Activated T-cell treated with anti-CD3 and anti-CD28 coated beads, Interleukin-2, amount 50 U/mL, for 24 hours (primary cell): Measurements from ENCODE around the gene RNGTT.
"Not testable (repeated sequence)": the region's sequence is repeated elsewhere in the genome, so short reads cannot be mapped to it uniquely, and the experiment has no call there.

Experiments
- DNase-seq: peaks from one replicate; pipeline ENCODE4 v3.0.0-alpha.2; 2020
- H3K27ac Mint-ChIP-seq: 2 replicates; pipeline ENCODE4 v1.8.0; 2020; ENCODE audit warnings: mild to moderate bottlenecking, mixed read lengths
- H3K27me3 Mint-ChIP-seq: 2 replicates; pipeline ENCODE4 v1.8.0; 2020; ENCODE audit warnings: mixed read lengths
- H3K36me3 Mint-ChIP-seq: 2 replicates; pipeline ENCODE4 v1.8.0; 2020; ENCODE audit warnings: low read depth, mixed read lengths
- H3K4me1 Mint-ChIP-seq: 2 replicates; pipeline ENCODE4 v1.8.0; 2020; ENCODE audit warnings: low read depth, mixed read lengths
- H3K4me3 Mint-ChIP-seq: 2 replicates; pipeline ENCODE4 v1.8.0; 2020; ENCODE audit warnings: mild to moderate bottlenecking, moderate library complexity, mixed read lengths
- H3K9me3 Mint-ChIP-seq: 2 replicates; pipeline ENCODE4 v1.8.0; 2020; ENCODE audit warnings: mixed read lengths

The RNGTT gene

DNA sequence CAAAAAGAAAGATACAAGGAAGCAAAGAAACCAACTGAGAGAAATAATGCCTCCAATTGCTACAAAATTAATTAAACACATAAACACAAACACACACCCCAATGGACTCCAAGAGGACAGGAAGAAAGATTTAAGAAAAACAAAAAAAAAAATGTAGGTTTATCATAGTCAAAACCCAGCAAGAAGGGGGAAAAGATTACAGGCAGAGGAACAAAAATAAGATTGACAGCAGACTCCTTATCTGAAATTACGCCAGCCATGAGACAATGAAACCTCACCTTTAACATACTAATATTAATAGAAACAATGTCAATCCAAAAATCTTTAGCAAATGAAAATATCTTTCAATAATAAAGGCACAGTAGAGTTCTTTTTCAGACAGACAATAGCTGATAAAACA is 155.8 kb downstream of the RNGTT start:
- no peak for DNase-seq
- Mint-ChIP-seq H3K9me3 (peaks cover 14% of the 10 kb centered on the region), H3K27ac (no peak overlapping the region), H3K27me3 (no peaks in the 10 kb centered on the region), H3K4me3 (no peak overlapping the region), H3K4me1 (peaks cover 12% of the 10 kb centered on the region), H3K36me3 (peaks cover 61% of the 10 kb centered on the region)

DNA sequence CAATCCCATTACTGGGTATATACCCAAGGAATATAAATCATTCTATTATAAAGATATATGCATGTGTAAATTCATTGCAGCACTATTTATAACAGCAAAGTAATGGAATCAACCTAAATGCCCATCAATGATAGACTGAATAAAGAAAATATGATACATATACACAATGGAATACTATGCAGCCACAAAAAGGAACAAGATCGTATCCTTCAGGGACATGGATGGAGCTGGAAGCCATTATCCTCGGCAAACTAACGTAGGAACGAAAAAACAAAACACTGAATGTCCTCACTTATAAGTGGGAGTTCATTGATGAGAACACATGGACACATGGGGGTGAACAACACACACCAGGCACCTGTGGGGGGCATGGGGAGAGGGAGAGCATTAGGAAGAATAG is 156.7 kb downstream of the RNGTT start:
- no peak overlapping the region for H3K4me3 Mint-ChIP-seq
- peaks cover 70% of the 10 kb centered on the region for H3K36me3 Mint-ChIP-seq
- no peak overlapping the region for H3K27ac Mint-ChIP-seq
- no peaks in the 10 kb centered on the region for H3K27me3 Mint-ChIP-seq
- H3K4me1 Mint-ChIP-seq: peaks cover 14% of the 10 kb centered on the region
- DNase-seq: no peak
- H3K9me3 Mint-ChIP-seq: peaks cover 14% of the 10 kb centered on the region

- Mint-ChIP-seq H3K4me1 (peaks cover 14% of the 10 kb centered on the region), H3K27me3 (no peaks in the 10 kb centered on the region), H3K36me3 (peaks cover 78% of the 10 kb centered on the region), H3K4me3 (no peak overlapping the region), H3K27ac (no peak overlapping the region), H3K9me3 (peaks cover 14% of the 10 kb centered on the region)
- DNase-seq: no peak
Measured at GRCh38 chr6:88804701-88805100, 158.7 kb downstream of the RNGTT start.

DNA sequence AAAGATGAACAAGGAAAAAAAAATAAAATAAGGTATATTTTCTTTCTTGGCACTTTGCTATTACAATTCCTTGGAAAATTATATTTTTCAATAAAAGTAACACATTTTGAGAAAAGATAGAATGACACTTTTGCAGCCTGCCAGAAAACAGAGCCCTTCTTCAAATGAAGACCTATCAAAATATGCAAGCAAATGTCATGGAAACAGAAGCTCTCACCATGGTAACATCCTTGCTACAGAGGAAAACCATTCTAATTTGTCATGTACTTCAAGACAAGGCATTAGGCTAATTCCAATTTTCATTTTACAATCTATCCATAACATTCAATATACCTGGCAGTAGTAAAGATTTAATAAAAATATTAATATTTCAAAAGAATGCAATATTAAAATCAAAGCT is 177.9 kb downstream of the RNGTT start:
- Mint-ChIP-seq H3K27ac (no peak overlapping the region), H3K27me3 (no peaks in the 10 kb centered on the region), H3K4me1 (peaks cover 3% of the 10 kb centered on the region), H3K36me3 (peaks cover 12% of the 10 kb centered on the region), H3K9me3 (no peaks in the 10 kb centered on the region), H3K4me3 (no peak overlapping the region)
- DNase-seq: no peak

- Mint-ChIP-seq H3K4me1 (peaks cover 14% of the 10 kb centered on the region), H3K27ac (no peak overlapping the region), H3K36me3 (peaks cover 24% of the 10 kb centered on the region), H3K9me3 (peaks cover 3% of the 10 kb centered on the region), H3K4me3 (no peak overlapping the region), H3K27me3 (no peaks in the 10 kb centered on the region)
- no peak for DNase-seq
Measured at GRCh38 chr6:88780714-88781389, 182.6 kb downstream of the RNGTT start.

GRCh38 chr6:88775866-88776571 is 187.4 kb downstream of the RNGTT start:
- peak overlapping the region; percentile 38 for H3K27ac Mint-ChIP-seq
- DNase-seq: no peak
- H3K4me1 Mint-ChIP-seq: peaks cover 21% of the 10 kb centered on the region
- H3K4me3 Mint-ChIP-seq: no peak overlapping the region
- peaks cover 36% of the 10 kb centered on the region for H3K36me3 Mint-ChIP-seq
- peaks cover 5% of the 10 kb centered on the region for H3K9me3 Mint-ChIP-seq
- H3K27me3 Mint-ChIP-seq: no peaks in the 10 kb centered on the region

DNA sequence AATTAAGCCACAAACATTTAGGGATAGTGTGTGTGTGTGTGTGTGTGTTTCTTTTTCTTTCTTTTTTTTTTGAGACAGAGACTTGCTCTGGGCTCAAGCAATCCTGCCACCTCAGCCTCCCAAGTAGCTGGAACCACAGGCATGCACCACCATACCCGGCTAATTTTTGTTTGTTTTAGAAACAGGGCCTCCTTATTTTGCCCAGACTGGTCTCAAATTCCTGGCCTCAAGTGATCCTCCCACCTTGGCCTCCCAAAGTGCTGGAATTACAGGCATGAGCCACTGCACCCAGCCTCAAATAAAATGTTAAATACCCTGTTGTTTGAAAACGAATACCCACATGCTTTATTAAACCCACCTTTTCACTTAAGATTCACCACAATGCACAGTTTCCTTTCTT is 195.3 kb downstream of the RNGTT start:
- not testable (repeated sequence) for H3K27me3 Mint-ChIP-seq, H3K4me3 Mint-ChIP-seq, H3K4me1 Mint-ChIP-seq, H3K9me3 Mint-ChIP-seq, H3K27ac Mint-ChIP-seq, DNase-seq
- peaks cover 40% of the 10 kb centered on the region for H3K36me3 Mint-ChIP-seq

DNA sequence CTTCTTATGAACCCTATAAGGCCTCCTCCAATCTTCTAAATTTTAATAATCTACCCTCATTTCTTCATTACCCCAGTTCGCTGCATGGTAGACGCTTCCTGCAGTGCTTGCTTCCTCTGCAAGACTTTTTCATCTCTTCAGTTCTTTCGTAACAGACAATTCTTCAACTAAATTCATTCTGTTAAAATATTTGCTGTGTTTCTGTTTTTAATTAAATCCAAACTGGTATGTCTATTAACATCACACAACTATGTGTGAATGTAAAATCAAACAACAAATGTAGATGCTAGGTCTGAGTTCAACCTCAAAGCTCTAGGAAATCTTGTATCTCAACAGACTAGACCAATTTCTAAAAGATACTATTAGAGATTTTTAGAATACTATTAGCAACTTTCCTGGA is 199.3 kb downstream of the RNGTT start:
- Mint-ChIP-seq H3K27ac (no peak overlapping the region), H3K9me3 (no peaks in the 10 kb centered on the region), H3K27me3 (no peaks in the 10 kb centered on the region), H3K4me3 (no peak overlapping the region), H3K4me1 (peaks cover 14% of the 10 kb centered on the region), H3K36me3 (peaks cover 33% of the 10 kb centered on the region)
- no peak for DNase-seq

GRCh38 chr6:88763160-88763559 is 200.3 kb downstream of the RNGTT start:
- H3K4me1 Mint-ChIP-seq: peaks cover 14% of the 10 kb centered on the region
- H3K27me3 Mint-ChIP-seq: no peaks in the 10 kb centered on the region
- H3K9me3 Mint-ChIP-seq: no peaks in the 10 kb centered on the region
- H3K27ac Mint-ChIP-seq: no peak overlapping the region
- no peak overlapping the region for H3K4me3 Mint-ChIP-seq
- H3K36me3 Mint-ChIP-seq: peaks cover 28% of the 10 kb centered on the region
- no peak for DNase-seq

DNA sequence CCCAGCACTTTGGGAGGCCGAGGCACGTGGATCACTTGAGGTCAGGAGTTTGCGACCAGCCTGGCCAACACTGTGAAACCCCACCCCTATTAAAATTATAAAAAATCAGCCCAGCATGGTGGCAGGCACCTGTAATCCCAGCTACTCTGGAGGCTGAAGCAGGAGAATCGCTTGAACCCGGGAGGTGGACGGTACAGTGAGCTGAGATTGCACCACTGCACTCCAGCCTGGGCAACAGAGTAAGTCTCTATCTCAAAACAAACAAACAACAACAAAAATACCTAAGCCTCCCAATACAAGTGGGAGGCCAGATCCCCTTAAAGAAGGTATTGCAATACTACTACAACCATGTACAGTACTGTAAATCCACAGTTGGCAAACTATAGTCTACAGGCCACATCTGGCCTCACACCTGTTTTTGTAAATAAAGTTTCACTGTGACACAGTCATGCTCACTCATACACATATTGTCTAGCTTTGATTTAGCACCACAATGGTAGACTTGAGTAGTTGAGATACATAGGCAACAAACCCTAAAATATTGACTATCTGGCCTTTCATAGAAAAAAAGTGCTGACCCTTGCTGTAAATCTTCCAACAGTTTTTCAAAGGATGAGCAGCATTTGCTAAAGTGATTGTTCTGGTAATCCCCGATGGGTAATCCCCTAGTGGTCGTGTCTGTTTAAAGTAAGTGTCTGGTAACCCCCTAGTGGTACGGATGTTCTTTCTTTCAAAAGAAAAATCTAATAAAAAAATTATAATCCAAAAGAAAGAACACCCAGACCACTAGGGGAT is 202.0 kb downstream of the RNGTT start:
- DNase-seq: no peak
- Mint-ChIP-seq H3K4me1 (peaks cover 12% of the 10 kb centered on the region), H3K27ac (no peak overlapping the region), H3K9me3 (no peaks in the 10 kb centered on the region), H3K27me3 (no peaks in the 10 kb centered on the region), H3K4me3 (no peak overlapping the region), H3K36me3 (peaks cover 27% of the 10 kb centered on the region)

- peaks cover 11% of the 10 kb centered on the region for H3K4me1 Mint-ChIP-seq
- no peaks in the 10 kb centered on the region for H3K9me3 Mint-ChIP-seq
- H3K27ac Mint-ChIP-seq: no peak overlapping the region
Measured at GRCh38 chr6:88760091-88760490, 203.3 kb downstream of the RNGTT start.

GRCh38 chr6:88750936-88751335 is 212.5 kb downstream of the RNGTT start:
- Mint-ChIP-seq H3K9me3 (no peaks in the 10 kb centered on the region), H3K27me3 (no peaks in the 10 kb centered on the region), H3K4me3 (no peak overlapping the region), H3K27ac (no peak overlapping the region), H3K36me3 (peaks cover 54% of the 10 kb centered on the region), H3K4me1 (no peaks in the 10 kb centered on the region)
- DNase-seq: no peak

More at GRCh38 chr6:88760091-88760490, 203.3 kb downstream of the RNGTT start:
- no peak for DNase-seq
- H3K4me3 Mint-ChIP-seq: no peak overlapping the region
- H3K36me3 Mint-ChIP-seq: peaks cover 31% of the 10 kb centered on the region
- H3K27me3 Mint-ChIP-seq: no peaks in the 10 kb centered on the region

DNA sequence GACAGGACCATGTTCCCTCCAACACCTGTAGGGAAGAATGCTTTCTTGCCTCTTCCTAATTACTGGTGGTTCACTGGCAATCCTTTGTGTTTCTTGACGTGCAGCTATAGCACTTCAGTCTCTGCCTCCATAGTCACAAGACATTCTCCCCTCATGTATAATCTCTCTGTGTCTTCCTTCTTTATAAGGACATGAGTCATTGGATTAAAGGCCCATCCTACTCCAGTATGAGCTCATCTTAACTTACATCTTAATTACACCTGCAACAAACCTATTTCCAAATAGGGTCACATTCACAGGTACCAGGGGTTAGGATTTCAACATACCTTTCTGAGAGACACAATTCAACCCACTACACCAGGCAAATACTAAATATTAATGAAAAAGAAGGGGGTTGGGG is 213.6 kb downstream of the RNGTT start:
- Mint-ChIP-seq H3K27ac (no peak overlapping the region), H3K4me1 (peaks cover 2% of the 10 kb centered on the region), H3K9me3 (no peaks in the 10 kb centered on the region), H3K36me3 (peaks cover 52% of the 10 kb centered on the region), H3K4me3 (no peak overlapping the region), H3K27me3 (no peaks in the 10 kb centered on the region)
- no peak for DNase-seq

DNA sequence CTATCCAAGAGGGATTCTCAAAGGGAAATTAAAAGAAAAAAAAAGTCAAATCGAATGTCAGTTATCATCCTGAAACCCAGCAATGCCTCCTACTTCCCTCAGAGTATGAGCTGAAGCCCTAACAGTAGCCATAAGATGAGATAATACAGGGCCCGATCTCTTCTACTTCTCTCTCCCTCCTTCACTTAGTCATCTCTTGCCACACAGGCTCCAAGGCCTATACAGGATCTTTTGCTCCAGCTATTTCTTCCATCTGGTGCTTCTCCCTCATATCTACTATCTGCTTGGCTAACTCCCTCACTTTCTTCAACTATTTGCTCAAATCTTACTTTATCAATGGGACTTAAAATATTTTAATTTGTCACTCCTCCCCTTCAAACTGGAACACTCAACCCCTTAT is 215.3 kb downstream of the RNGTT start:
- Mint-ChIP-seq H3K27ac (no peak overlapping the region), H3K27me3 (no peaks in the 10 kb centered on the region), H3K36me3 (peaks cover 44% of the 10 kb centered on the region), H3K9me3 (no peaks in the 10 kb centered on the region), H3K4me1 (peaks cover 2% of the 10 kb centered on the region), H3K4me3 (no peak overlapping the region)
- no peak for DNase-seq

DNA sequence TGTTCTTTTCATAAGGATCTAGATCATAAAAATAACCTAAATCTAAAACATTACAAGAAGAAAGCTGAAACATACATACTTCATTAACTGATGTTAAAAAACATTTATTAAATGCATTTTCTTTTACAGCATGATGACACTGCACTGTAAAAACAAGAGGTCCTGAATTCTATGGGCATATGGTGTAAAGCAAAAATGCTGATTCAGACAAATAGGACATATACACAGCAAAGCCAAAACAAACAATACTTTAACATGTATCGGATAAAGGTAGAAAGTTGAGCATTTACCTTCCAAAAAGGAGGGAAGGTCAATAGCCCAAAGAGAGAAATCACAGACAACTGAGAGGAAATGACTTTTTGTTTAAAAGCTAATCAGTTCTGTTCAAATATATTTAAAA is 221.5 kb downstream of the RNGTT start:
- DNase-seq: no peak
- Mint-ChIP-seq H3K4me3 (no peak overlapping the region), H3K36me3 (peaks cover 58% of the 10 kb centered on the region), H3K9me3 (peaks cover 7% of the 10 kb centered on the region), H3K27ac (no peak overlapping the region), H3K27me3 (no peaks in the 10 kb centered on the region), H3K4me1 (peaks cover 4% of the 10 kb centered on the region)
